ENCODE results near the gene CALN1.

- TF ChIP-seq CTCF (IDR thresholded peaks at IDR 0.05) (no peak), EP300 (IDR thresholded peaks at IDR 0.05) (no peak)
Measured at GRCh38 chr7:72334698-72335097, 77.4 kb downstream of the CALN1 start.
